Endodermal cell (in vitro differentiated cells): ENCODE data around the gene DPM1. TPM values are rescaled to one million over a fixed set of nuclear protein-coding genes. Genes with fewer than 3 reads are reported as not detected.
A peak's percentile ranks its signal among the peaks of the same experiment; 100 is the strongest.

Source experiments
- DNase-seq: peaks from one replicate; pipeline ENCODE4 v3.0.0-alpha.2; 2017
- H3K27ac ChIP-seq: 2 replicates; pipeline ENCODE4 v1.5.1; 2013; ENCODE audit warnings: mild to moderate bottlenecking, low read depth, low read length, moderate library complexity
- H3K27me3 ChIP-seq: 2 replicates; pipeline ENCODE4 v1.6.1; 2013; ENCODE audit warnings: mild to moderate bottlenecking, low read length, moderate library complexity; ENCODE audit not compliant: insufficient read depth, control insufficient read depth, poor library complexity, severe bottlenecking
- H3K36me3 ChIP-seq: 2 replicates; pipeline ENCODE4 v1.7.0; 2013; ENCODE audit warnings: mild to moderate bottlenecking, low read length, moderate library complexity; ENCODE audit not compliant: control insufficient read depth, insufficient read depth
- H3K4me1 ChIP-seq: one replicate; pipeline ENCODE4 v1.7.0; 2013; ENCODE audit warnings: low read length; ENCODE audit not compliant: control insufficient read depth, insufficient read depth
- H3K4me3 ChIP-seq: 2 replicates; pipeline ENCODE4 v1.5.1; 2013; ENCODE audit warnings: mild to moderate bottlenecking, low read length, moderate library complexity
- H3K9ac ChIP-seq: 2 replicates; pipeline ENCODE4 v1.6.1; 2013; ENCODE audit warnings: mild to moderate bottlenecking, low read length, moderate library complexity; ENCODE audit not compliant: poor library complexity, severe bottlenecking; ENCODE audit errors: extremely low read depth
- H3K9me3 ChIP-seq: 2 replicates; pipeline ENCODE4 v1.6.1; 2013; ENCODE audit warnings: mild to moderate bottlenecking, low read length, moderate library complexity; ENCODE audit not compliant: control insufficient read depth
- H3K27ac Mint-ChIP-seq: 2 replicates; pipeline ENCODE4 v1.8.0; 2020; ENCODE audit warnings: mixed read lengths
- H3K27me3 Mint-ChIP-seq: 2 replicates; pipeline ENCODE4 v1.8.0; 2021; ENCODE audit warnings: mild to moderate bottlenecking, mixed read lengths; ENCODE audit not compliant: insufficient read depth
- H3K36me3 Mint-ChIP-seq: 2 replicates; pipeline ENCODE4 v1.8.0; 2020; ENCODE audit warnings: low read depth, mixed read lengths
- H3K4me1 Mint-ChIP-seq: 2 replicates; pipeline ENCODE4 v1.8.0; 2020; ENCODE audit warnings: mixed read lengths
- H3K4me3 Mint-ChIP-seq: 2 replicates; pipeline ENCODE4 v1.8.0; 2020; ENCODE audit warnings: mild to moderate bottlenecking, moderate library complexity, mixed read lengths
- H3K9me3 Mint-ChIP-seq: 2 replicates; pipeline ENCODE4 v1.8.0; 2020; ENCODE audit warnings: mild to moderate bottlenecking, mixed read lengths
- WGBS, 2 experiments: methylation state at CpG; one replicate each; pipeline versions ENCODE4 v1.1.5 to v1.1.7; 2013; ENCODE audit warnings: missing lambda C conversion rate in 2 of 2, mixed read lengths in 1 of 2; ENCODE audit not compliant: insufficient coverage in 1 of 2, insufficient read length in 1 of 2; 5-methylcytosine and 5-hydroxymethylcytosine counted together
- total RNA-seq, 2 donors: library from RNA; stranded (reverse); fragmentation: NEBNext Ultra II Directional in 1 of 2; extraction: Animal tissue kit (Norgen Biotek cat#: 25700) in 1 of 2; gene quantifications; 2 replicates in 1 of 2; 3 replicates in 1 of 2; pipeline ENCODE4 v1.2.1, GENCODE V29; 2021
- TF ChIP-seq, protein P1 (sequence below): fragments of 200-600 bp; sonication (generic); conservative IDR thresholded peaks from 2 replicates; pipeline ENCODE4 v1.5.0; 2021; ENCODE audit warnings: antibody characterized with exemption, mild to moderate bottlenecking

Gene DPM1
- total RNA-seq, 2 donors from 2014 or later: 54.9 to 58.8 TPM

DNA sequence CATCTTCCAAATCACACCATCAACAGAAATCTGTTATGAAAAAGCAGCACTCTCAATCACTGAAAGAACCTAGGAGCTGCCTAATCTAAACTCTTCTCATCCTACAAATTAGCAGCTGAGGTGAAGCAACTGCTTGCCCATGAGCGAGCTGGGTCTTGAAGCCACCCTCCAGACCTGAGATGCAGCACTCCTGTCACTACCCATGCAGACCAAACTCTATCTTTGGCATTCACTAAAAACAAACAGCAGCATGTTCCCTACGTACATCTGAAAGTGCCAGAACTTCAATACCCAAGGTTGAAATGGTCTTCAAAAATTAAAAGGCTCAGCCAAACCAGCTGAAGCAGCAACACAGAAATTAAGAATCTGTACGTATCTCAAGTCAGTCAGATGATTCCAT lies 41.4 kb downstream of the DPM1 start:
- no peaks in the 10 kb centered on the region for H3K9me3 Mint-ChIP-seq
- peaks cover 60% of the 10 kb centered on the region for H3K4me1 Mint-ChIP-seq
- peaks cover 21% of the 10 kb centered on the region for H3K4me1 ChIP-seq
- TF ChIP-seq, protein P1, sequence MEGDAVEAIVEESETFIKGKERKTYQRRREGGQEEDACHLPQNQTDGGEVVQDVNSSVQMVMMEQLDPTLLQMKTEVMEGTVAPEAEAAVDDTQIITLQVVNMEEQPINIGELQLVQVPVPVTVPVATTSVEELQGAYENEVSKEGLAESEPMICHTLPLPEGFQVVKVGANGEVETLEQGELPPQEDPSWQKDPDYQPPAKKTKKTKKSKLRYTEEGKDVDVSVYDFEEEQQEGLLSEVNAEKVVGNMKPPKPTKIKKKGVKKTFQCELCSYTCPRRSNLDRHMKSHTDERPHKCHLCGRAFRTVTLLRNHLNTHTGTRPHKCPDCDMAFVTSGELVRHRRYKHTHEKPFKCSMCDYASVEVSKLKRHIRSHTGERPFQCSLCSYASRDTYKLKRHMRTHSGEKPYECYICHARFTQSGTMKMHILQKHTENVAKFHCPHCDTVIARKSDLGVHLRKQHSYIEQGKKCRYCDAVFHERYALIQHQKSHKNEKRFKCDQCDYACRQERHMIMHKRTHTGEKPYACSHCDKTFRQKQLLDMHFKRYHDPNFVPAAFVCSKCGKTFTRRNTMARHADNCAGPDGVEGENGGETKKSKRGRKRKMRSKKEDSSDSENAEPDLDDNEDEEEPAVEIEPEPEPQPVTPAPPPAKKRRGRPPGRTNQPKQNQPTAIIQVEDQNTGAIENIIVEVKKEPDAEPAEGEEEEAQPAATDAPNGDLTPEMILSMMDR: no peak
- H3K27me3 ChIP-seq: no peaks in the 10 kb centered on the region
- peaks cover 27% of the 10 kb centered on the region for H3K36me3 Mint-ChIP-seq
- H3K9me3 ChIP-seq: no peaks in the 10 kb centered on the region
- no peak for DNase-seq
- 93 to 95% methylated on average over 3 of the region's 3 CpGs for WGBS, 2 experiments
- peak overlapping the region; percentile 7 for H3K27ac Mint-ChIP-seq
- no peak overlapping the region for H3K27ac ChIP-seq
- no peak overlapping the region for H3K4me3 ChIP-seq
- H3K4me3 Mint-ChIP-seq: no peak overlapping the region
- peaks cover 86% of the 10 kb centered on the region for H3K36me3 ChIP-seq
- no peaks in the 10 kb centered on the region for H3K27me3 Mint-ChIP-seq
- no peak overlapping the region for H3K9ac ChIP-seq

- Mint-ChIP-seq H3K36me3 (peaks cover 34% of the 10 kb centered on the region), H3K27ac (peak overlapping the region; percentile 19), H3K4me1 (peaks cover 60% of the 10 kb centered on the region), H3K9me3 (no peaks in the 10 kb centered on the region), H3K4me3 (no peak overlapping the region), H3K27me3 (no peaks in the 10 kb centered on the region)
- 91 to 92% methylated on average over 5 of the region's 5 CpGs for WGBS, 2 experiments
- TF ChIP-seq, protein P1: no peak
- DNase-seq: no peak
- H3K9me3 ChIP-seq: no peaks in the 10 kb centered on the region
- no peak overlapping the region for H3K9ac ChIP-seq
- no peak overlapping the region for H3K27ac ChIP-seq
- no peaks in the 10 kb centered on the region for H3K27me3 ChIP-seq
- H3K4me1 ChIP-seq: peaks cover 17% of the 10 kb centered on the region
- H3K36me3 ChIP-seq: peaks cover 85% of the 10 kb centered on the region
- no peak overlapping the region for H3K4me3 ChIP-seq
Observed at GRCh38 chr20:50916257-50916656, 42.1 kb downstream of the DPM1 start.

DNA sequence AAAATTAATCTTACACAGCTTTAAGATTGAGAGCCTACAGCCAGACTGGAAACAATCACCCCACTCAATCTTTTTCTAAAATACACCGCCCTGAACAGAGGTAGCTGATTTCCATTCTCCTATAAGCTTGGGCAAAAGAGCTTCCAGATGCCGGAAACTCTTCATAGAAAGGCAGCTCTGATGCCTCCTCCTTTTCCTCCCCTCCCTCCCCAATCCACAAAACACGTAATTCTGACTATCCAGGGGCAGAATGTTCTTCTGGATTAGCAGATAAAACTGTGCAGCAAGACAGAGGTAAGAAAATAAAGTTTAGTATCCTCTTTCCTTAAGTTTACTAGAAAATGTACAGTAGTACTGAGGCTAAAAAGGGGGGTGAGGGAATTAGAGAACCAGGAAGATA lies 42.9 kb downstream of the DPM1 start:
- no peak overlapping the region for H3K4me3 Mint-ChIP-seq
- H3K27ac Mint-ChIP-seq: peak overlapping the region; percentile 40
- no peak overlapping the region for H3K9ac ChIP-seq
- no peak for DNase-seq
- no peaks in the 10 kb centered on the region for H3K9me3 Mint-ChIP-seq
- peaks cover 58% of the 10 kb centered on the region for H3K4me1 Mint-ChIP-seq
- H3K27me3 ChIP-seq: no peaks in the 10 kb centered on the region
- peaks cover 17% of the 10 kb centered on the region for H3K4me1 ChIP-seq
- no peak overlapping the region for H3K4me3 ChIP-seq
- TF ChIP-seq, protein P1: no peak
- WGBS, 2 experiments: 90% methylated on average over 3 of the region's 3 CpGs; no CpG with 5 or more reads in 1 of the 2 experiments
- no peak overlapping the region for H3K27ac ChIP-seq
- peaks cover 85% of the 10 kb centered on the region for H3K36me3 ChIP-seq
- H3K9me3 ChIP-seq: no peaks in the 10 kb centered on the region
- no peaks in the 10 kb centered on the region for H3K27me3 Mint-ChIP-seq
- peaks cover 40% of the 10 kb centered on the region for H3K36me3 Mint-ChIP-seq
